Osteoblast (primary cell): Measurements from ENCODE around the gene STUM. TPM values are rescaled to one million over a fixed set of nuclear protein-coding genes. Genes with fewer than 3 reads are reported as not detected.

Experiments used
- DNase-seq: peaks from one replicate; pipeline ENCODE4 v3.0.0; 2011; ENCODE audit warnings: low spot score, mixed read lengths; ENCODE audit not compliant: insufficient read length; ENCODE audit errors: missing footprints
- H2AFZ ChIP-seq: 2 replicates; pipeline ENCODE4 v1.6.0; 2011; ENCODE audit warnings: mild to moderate bottlenecking, low read length
- H3K27ac ChIP-seq: 2 replicates; pipeline ENCODE4 v1.5.1; 2011; ENCODE audit warnings: mild to moderate bottlenecking, low read depth, low read length, moderate library complexity
- H3K27me3 ChIP-seq: 2 replicates; pipeline ENCODE4 v1.6.0; 2012; ENCODE audit warnings: mild to moderate bottlenecking, control low read depth, inconsistent platforms, low read length, moderate library complexity; ENCODE audit not compliant: insufficient read depth
- H3K36me3 ChIP-seq: 2 replicates; pipeline ENCODE4 v1.5.1; 2011; ENCODE audit warnings: mild to moderate bottlenecking, low read length, control low read depth, moderate library complexity; ENCODE audit not compliant: insufficient read depth
- H3K4me1 ChIP-seq: 2 replicates; pipeline ENCODE4 v1.5.1; 2011; ENCODE audit warnings: mild to moderate bottlenecking, low read length, control low read depth, moderate library complexity; ENCODE audit not compliant: insufficient read depth
- H3K4me2 ChIP-seq: 2 replicates; pipeline ENCODE4 v1.6.0; 2011; ENCODE audit warnings: mild to moderate bottlenecking, low read length; ENCODE audit not compliant: insufficient read depth
- H3K4me3 ChIP-seq: fragments of 200-600 bp; sonication (generic); 3 replicates; pipeline ENCODE4 v1.5.1; 2012; ENCODE audit warnings: mild to moderate bottlenecking, low read length, inconsistent platforms; ENCODE audit not compliant: insufficient read depth
- H3K79me2 ChIP-seq: 2 replicates; pipeline ENCODE4 v1.6.0; 2012; ENCODE audit warnings: mild to moderate bottlenecking, low read length, control low read depth, inconsistent platforms; ENCODE audit not compliant: insufficient read depth
- H3K9me3 ChIP-seq: 2 replicates; pipeline ENCODE4 v1.5.1; 2011; ENCODE audit warnings: low read depth, low read length, control low read depth
- H4K20me1 ChIP-seq: 2 replicates; pipeline ENCODE4 v1.6.0; 2012; ENCODE audit warnings: mild to moderate bottlenecking, low read length, control low read depth; ENCODE audit not compliant: insufficient read depth
- total RNA-seq: library from RNA; depleted of rRNA; stranded (reverse); fragments of >200 nt; gene quantifications from 2 replicates; pipeline ENCODE4 v1.2.3, GENCODE V29; 2012
- TF ChIP-seq, protein P1 (sequence below): IDR thresholded peaks from 2 replicates; pipeline ENCODE4 v1.5.1; 2011; ENCODE audit warnings: mild to moderate bottlenecking, low read depth, low read length, moderate library complexity; ENCODE audit errors: extremely low read depth

The STUM gene
- total RNA-seq, 1 donor = under 0.01 TPM

DNA sequence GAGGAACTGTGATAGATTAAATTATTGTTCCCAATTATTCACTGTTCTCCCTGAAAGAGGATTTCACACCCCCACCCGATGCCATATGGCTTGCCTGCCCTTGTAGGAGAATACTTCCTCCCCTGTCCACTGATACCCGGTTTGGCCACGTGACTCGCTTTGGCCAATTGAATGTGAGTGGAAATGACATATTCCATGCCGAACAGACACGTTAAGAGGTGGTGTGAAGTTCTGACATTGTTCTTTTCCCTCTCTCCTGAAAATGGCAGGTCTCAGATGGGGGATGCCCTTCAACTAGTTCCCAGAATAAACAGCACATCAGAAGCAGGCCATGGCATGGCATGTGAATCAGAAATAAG lies 5.3 kb downstream of the STUM start:
- no peak overlapping the region for H3K27ac ChIP-seq
- H3K9me3 ChIP-seq = no peaks in the 10 kb centered on the region
- no peak overlapping the region for H3K4me2 ChIP-seq
- H3K4me3 ChIP-seq = no peak overlapping the region
- H3K27me3 ChIP-seq = peaks cover 47% of the 10 kb centered on the region
- no peaks in the 10 kb centered on the region for H4K20me1 ChIP-seq
- no peaks in the 10 kb centered on the region for H3K79me2 ChIP-seq
- DNase-seq = no peak
- no peaks in the 10 kb centered on the region for H3K4me1 ChIP-seq
- no peak overlapping the region for H2AFZ ChIP-seq
- TF ChIP-seq, protein P1, sequence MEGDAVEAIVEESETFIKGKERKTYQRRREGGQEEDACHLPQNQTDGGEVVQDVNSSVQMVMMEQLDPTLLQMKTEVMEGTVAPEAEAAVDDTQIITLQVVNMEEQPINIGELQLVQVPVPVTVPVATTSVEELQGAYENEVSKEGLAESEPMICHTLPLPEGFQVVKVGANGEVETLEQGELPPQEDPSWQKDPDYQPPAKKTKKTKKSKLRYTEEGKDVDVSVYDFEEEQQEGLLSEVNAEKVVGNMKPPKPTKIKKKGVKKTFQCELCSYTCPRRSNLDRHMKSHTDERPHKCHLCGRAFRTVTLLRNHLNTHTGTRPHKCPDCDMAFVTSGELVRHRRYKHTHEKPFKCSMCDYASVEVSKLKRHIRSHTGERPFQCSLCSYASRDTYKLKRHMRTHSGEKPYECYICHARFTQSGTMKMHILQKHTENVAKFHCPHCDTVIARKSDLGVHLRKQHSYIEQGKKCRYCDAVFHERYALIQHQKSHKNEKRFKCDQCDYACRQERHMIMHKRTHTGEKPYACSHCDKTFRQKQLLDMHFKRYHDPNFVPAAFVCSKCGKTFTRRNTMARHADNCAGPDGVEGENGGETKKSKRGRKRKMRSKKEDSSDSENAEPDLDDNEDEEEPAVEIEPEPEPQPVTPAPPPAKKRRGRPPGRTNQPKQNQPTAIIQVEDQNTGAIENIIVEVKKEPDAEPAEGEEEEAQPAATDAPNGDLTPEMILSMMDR = no peak
- no peaks in the 10 kb centered on the region for H3K36me3 ChIP-seq

DNA sequence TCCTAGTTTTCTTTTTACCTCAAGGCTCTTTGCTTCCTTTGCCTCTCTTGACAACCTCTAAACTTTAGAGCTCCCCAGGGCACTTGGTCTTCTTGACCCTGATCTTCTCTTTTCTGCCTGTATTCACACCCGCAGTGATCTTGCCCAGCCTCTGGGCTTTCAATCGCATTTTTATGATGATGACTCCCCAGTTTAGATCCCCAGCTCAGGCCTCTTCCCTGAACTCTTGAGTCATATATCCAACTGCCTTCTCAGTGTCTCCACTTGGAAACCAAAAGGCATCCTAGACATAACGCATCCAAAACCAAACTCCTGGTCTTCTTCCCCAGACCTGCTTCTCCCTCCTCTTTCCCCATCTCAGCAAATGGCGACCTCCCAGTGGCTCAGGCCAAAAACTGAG lies 6.5 kb downstream of the STUM start:
- no peak overlapping the region for H3K4me2 ChIP-seq
- TF ChIP-seq, protein P1 = no peak
- H3K4me1 ChIP-seq = no peaks in the 10 kb centered on the region
- no peak overlapping the region for H3K4me3 ChIP-seq
- peaks cover 35% of the 10 kb centered on the region for H3K27me3 ChIP-seq
- no peak for DNase-seq
- H3K79me2 ChIP-seq = no peaks in the 10 kb centered on the region
- no peaks in the 10 kb centered on the region for H3K9me3 ChIP-seq
- H3K36me3 ChIP-seq = no peaks in the 10 kb centered on the region
- H3K27ac ChIP-seq = no peak overlapping the region
- H2AFZ ChIP-seq = no peak overlapping the region
- no peaks in the 10 kb centered on the region for H4K20me1 ChIP-seq

DNA sequence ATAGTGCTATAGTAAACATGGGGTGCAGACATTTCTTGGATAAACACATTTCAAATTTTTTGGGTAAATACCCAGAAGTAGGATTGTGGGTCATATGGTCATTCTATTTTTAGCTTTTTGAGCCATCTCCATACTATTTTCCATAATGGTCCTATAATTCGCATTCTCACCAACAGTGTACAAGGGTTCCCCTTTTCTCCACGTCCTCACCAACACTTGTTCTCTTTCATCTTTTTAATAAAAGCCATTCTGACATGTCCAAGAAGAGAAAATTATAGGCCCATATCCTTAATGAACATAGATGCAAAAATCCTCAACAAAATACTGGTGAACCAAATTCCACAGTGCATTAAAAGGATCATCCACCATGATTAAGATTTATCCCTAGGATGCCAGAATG lies 8.9 kb downstream of the STUM start:
- no peak for DNase-seq
- no peak overlapping the region for H3K4me2 ChIP-seq
- no peaks in the 10 kb centered on the region for H3K4me1 ChIP-seq
- peaks cover 13% of the 10 kb centered on the region for H3K27me3 ChIP-seq
- no peaks in the 10 kb centered on the region for H3K9me3 ChIP-seq
- no peak overlapping the region for H3K4me3 ChIP-seq
- no peak overlapping the region for H2AFZ ChIP-seq
- H3K27ac ChIP-seq = no peak overlapping the region
- H3K36me3 ChIP-seq = no peaks in the 10 kb centered on the region
- TF ChIP-seq, protein P1 = no peak
- no peaks in the 10 kb centered on the region for H4K20me1 ChIP-seq
- no peaks in the 10 kb centered on the region for H3K79me2 ChIP-seq

DNA sequence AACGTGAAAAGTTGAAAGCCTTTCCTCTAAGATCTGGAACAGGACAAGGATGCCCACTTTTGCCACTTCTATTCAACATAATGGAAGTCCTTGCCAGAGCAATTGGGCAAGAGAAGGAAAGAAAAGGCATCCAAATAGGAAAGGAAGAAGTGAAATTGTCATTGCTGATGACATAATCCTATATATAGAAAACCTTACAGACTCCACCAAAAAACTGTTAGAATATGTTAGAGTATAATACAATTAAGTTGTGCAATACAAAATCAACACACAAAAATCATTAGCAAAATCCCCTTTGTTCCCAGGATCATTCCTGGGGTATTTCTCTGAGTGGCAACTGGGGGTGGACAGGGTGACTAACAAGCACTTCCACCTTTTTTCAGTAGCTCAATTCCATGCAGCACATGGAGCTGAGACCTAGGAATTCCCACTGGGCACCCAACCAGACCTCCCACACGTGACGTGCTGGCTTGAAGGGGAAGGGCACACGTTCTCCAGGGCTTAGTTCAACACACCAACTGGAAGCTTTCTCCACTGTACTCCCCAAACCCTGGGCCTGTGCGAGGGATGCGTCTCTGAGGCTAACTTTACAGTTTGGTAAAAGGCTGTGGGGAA lies 9.6 kb downstream of the STUM start:
- H3K36me3 ChIP-seq = no peaks in the 10 kb centered on the region
- H3K79me2 ChIP-seq = no peaks in the 10 kb centered on the region
- H3K4me1 ChIP-seq = no peaks in the 10 kb centered on the region
- TF ChIP-seq, protein P1 = no peak
- no peak for DNase-seq
- H3K4me2 ChIP-seq = no peak overlapping the region
- H3K27me3 ChIP-seq = peaks cover 10% of the 10 kb centered on the region
- H3K9me3 ChIP-seq = no peaks in the 10 kb centered on the region
- no peak overlapping the region for H3K27ac ChIP-seq
- no peak overlapping the region for H3K4me3 ChIP-seq
- H2AFZ ChIP-seq = no peak overlapping the region
- no peaks in the 10 kb centered on the region for H4K20me1 ChIP-seq
